Erythroblast (primary cell): ENCODE results near the gene OTOP3.

Experiments
- GATA1 ChIP-seq: IDR thresholded peaks from 2 replicates; pipeline ENCODE4 v1.6.1; 2011; ENCODE audit warnings: low read depth, mild to moderate bottlenecking, control low read depth, low read length, moderate library complexity
- POLR2A ChIP-seq: IDR thresholded peaks from 2 replicates; pipeline ENCODE4 v1.6.1; 2011; ENCODE audit warnings: mild to moderate bottlenecking, low read length

DNA sequence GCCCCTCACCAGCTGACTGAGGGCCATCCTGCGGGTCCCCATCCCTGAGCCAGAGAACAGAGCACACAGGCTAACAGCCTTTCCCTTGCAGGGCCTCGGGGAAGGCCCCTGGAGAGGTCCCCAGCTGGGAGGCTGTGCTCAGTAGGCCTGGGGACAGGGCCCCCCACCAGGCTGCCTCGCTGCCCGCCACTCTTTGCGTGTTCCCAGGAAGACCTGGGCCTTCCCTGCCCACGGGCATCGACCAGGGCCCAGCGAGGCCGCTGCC is 36.1 kb downstream of the OTOP3 start:
- no peak for TF ChIP-seq POLR2A
- TF ChIP-seq GATA1 = no peak
